Uterus (tissue), 4 donors: ENCODE data around the gene C9orf50. TPM values are rescaled to one million over a fixed set of nuclear protein-coding genes. Genes with fewer than 3 reads are reported as not detected.

ENCODE experiments used
- DNase-seq, 2 donors: peaks; one replicate each; pipeline ENCODE4 v3.0.0-alpha.2; 2019 to 2020
- H3K27ac ChIP-seq, 2 donors: fragments of 200-600 bp; sonication (generic); 1 replicate in 1 of 2; 2 replicates in 1 of 2; pipeline ENCODE4 v1.5.1; 2016 to 2018
- H3K27me3 ChIP-seq, 2 donors: fragments of 200-600 bp; sonication (generic); one replicate each; pipeline ENCODE4 v1.5.1; 2018 to 2019; ENCODE audit warnings: control low read depth in 1 of 2
- H3K36me3 ChIP-seq, 2 donors: fragments of 200-600 bp; sonication (generic); one replicate each; pipeline ENCODE4 v1.5.1; 2019; ENCODE audit warnings: control low read depth in 1 of 2
- H3K4me1 ChIP-seq, 2 donors: fragments of 200-600 bp; sonication (generic); one replicate each; pipeline ENCODE4 v1.5.1; 2018 to 2019; ENCODE audit warnings: control low read depth in 1 of 2
- H3K4me3 ChIP-seq, 2 donors: fragments of 200-600 bp; sonication (generic); 1 replicate in 1 of 2; 2 replicates in 1 of 2; pipeline ENCODE4 v1.5.1; 2018 to 2019; ENCODE audit warnings: mild to moderate bottlenecking in 1 of 2
- H3K9me3 ChIP-seq, 2 donors: fragments of 200-600 bp; sonication (generic); one replicate each; pipeline ENCODE4 v1.5.1; 2019; ENCODE audit warnings: control low read depth in 1 of 2
- POLR2A ChIP-seq, 2 donors: fragments of 450-650 bp; IDR thresholded peaks; one replicate each; pipeline ENCODE4 v1.6.1; 2016; ENCODE audit warnings: antibody characterized with exemption in 2 of 2, mild to moderate bottlenecking in 1 of 2, moderate library complexity in 1 of 2
- intact Hi-C: fragments of 100-400 bp; cut with DNase I; formaldehyde crosslinking; loops from one replicate; pipeline ENCODE4 v1.15.1; 2023; ENCODE audit warnings: low total_unique reads
- total RNA-seq, 4 donors: library from RNA; depleted of rRNA in 3 of 4; stranded (reverse); fragments of >200 nt in 3 of 4; gene quantifications; one replicate each; pipeline versions ENCODE4 v1.1.0 to v1.2.4, GENCODE V29; 2014 to 2023
- TF ChIP-seq, protein P1 (sequence below), 4 experiments: fragments of 200-600 bp in 2 of 4; fragments of 450-650 bp in 2 of 4; sonication (generic) in 2 of 4; IDR thresholded peaks; one replicate each; pipeline ENCODE4 v1.5.1; 2016 to 2019; ENCODE audit warnings: antibody characterized with exemption in 4 of 4, mild to moderate bottlenecking in 2 of 4, moderate library complexity in 1 of 4
- donor health status: DM: yes; HTN: yes; CAD: no.

Gene C9orf50
- total RNA-seq, 4 donors from 2014 or later: 0.35 TPM; not detected in 3

DNA sequence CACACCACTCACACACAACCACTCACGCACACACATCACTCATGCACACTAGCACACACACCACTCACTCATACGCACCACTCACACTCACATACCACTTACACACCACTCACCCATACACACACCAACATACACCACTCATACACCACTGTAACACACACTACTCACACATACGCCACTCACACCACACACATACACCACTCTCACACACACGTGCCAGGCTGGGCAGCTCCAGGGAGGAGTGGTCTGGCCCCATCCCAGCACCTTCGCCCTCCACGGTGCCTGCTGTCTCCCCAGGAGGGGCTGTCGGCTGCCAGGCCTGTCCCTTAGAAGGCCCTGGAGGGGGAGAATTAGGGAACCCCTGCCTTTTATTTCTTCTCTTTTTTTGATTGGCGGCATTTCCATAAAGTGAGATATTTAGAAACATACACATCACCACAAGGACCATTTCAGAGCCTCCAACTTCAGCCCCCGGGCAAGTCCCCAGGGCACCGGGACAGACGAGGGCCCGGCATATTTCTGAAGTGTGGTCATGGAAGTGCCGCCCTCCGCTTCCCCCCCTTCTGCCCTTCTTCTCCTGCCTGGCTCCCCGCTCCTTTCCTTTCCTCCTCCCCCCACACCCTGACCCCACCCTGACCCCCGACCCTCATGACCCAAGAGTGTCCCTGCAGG lies 27.3 kb upstream of the C9orf50 start:
- TF ChIP-seq POLR2A (IDR thresholded peaks at IDR 0.05): no peak
- TF ChIP-seq, protein P1, sequence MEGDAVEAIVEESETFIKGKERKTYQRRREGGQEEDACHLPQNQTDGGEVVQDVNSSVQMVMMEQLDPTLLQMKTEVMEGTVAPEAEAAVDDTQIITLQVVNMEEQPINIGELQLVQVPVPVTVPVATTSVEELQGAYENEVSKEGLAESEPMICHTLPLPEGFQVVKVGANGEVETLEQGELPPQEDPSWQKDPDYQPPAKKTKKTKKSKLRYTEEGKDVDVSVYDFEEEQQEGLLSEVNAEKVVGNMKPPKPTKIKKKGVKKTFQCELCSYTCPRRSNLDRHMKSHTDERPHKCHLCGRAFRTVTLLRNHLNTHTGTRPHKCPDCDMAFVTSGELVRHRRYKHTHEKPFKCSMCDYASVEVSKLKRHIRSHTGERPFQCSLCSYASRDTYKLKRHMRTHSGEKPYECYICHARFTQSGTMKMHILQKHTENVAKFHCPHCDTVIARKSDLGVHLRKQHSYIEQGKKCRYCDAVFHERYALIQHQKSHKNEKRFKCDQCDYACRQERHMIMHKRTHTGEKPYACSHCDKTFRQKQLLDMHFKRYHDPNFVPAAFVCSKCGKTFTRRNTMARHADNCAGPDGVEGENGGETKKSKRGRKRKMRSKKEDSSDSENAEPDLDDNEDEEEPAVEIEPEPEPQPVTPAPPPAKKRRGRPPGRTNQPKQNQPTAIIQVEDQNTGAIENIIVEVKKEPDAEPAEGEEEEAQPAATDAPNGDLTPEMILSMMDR (IDR thresholded peaks at IDR 0.05): no peak
- H3K9me3 ChIP-seq: no peaks in the 10 kb centered on the region
- no peak for DNase-seq
- no peak overlapping the region for H3K4me3 ChIP-seq
- H3K4me1 ChIP-seq: no peaks in the 10 kb centered on the region
- intact Hi-C loops: loop anchor here (10.0 kb wide), 1 partner anchor 137 kb away; no protein-coding TSS in a partner anchor
- H3K27ac ChIP-seq: no peak overlapping the region
- H3K27me3 ChIP-seq: no peaks in the 10 kb centered on the region
- no peaks in the 10 kb centered on the region for H3K36me3 ChIP-seq

DNA sequence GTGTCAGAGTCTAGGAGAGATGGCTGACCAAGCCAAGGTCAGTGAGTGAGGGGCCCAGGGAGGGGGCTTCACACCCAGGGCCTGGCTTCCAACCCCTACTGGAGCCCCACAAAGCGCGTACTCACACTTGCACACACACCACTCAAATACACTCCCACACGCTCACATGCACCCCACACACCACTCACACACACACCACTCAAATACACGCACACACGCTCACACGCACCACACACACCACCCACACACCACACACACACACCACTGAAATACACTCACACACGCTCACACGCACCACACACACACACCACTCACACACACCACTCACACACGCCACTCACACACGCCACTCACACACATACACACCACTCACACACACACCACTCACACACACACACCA lies 26.7 kb upstream of the C9orf50 start:
- intact Hi-C loops: loop anchor here (10.0 kb wide), 1 partner anchor 137 kb away; no protein-coding TSS in a partner anchor
- no peaks in the 10 kb centered on the region for H3K9me3 ChIP-seq
- H3K36me3 ChIP-seq: no peaks in the 10 kb centered on the region
- no peak for DNase-seq
- no peak overlapping the region for H3K4me3 ChIP-seq
- H3K4me1 ChIP-seq: no peaks in the 10 kb centered on the region
- TF ChIP-seq, protein P1 (IDR thresholded peaks at IDR 0.05): no peak
- TF ChIP-seq POLR2A (IDR thresholded peaks at IDR 0.05): no peak
- no peak overlapping the region for H3K27ac ChIP-seq
- no peaks in the 10 kb centered on the region for H3K27me3 ChIP-seq

DNA sequence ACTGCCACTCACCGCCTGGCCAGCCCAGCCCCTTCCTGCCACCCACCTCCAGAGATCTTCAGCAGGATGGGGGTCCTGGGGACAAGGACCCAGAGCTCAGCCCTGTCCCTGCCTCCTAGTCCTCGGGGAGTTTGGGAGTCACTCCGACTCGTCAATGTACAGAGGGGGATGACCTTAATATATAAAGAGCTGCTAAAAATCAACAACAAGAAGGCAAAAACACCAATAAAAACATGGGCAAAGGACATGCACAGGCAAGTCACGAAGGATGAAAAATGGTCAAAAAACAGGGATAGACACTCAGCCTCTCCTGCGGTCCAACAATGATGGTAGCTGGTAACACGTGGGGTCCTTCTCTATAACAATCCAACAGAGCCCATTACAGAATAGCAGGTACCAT lies 25.8 kb upstream of the C9orf50 start:
- intact Hi-C loops: loop anchor here (10.0 kb wide), 1 partner anchor 138 kb away; no protein-coding TSS in a partner anchor
- Histone ChIP-seq H3K4me3 (no peak overlapping the region), H3K36me3 (no peaks in the 10 kb centered on the region), H3K4me1 (no peaks in the 10 kb centered on the region), H3K27me3 (no peaks in the 10 kb centered on the region), H3K9me3 (no peaks in the 10 kb centered on the region), H3K27ac (no peak overlapping the region)
- no peak for TF ChIP-seq POLR2A (IDR thresholded peaks at IDR 0.05)
- TF ChIP-seq, protein P1 (IDR thresholded peaks at IDR 0.05): no peak
- DNase-seq: no peak

DNA sequence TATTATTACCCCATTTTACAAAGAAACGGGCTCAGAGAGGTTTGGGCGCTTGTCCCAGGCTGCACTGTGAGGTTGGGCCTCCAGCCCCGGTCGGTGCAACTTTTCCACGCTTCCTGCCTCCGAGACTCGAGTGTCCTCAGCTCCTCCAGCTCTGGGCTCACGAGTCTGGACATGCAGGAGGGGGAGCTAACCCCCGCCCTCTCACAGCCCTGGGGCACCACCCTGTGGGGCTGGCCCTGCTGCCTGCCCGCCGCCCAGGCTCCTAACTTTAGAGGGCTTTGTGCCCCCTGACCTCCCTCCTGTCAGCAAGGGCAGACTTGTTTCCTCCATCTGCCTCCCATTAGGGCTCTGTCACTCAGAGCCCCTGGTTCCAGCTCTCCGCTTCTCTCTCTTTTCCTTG lies 25.4 kb upstream of the C9orf50 start:
- TF ChIP-seq POLR2A (IDR thresholded peaks at IDR 0.05): no peak
- TF ChIP-seq, protein P1 (IDR thresholded peaks at IDR 0.05): no peak
- no peaks in the 10 kb centered on the region for H3K9me3 ChIP-seq
- intact Hi-C loops: loop anchor here (10.0 kb wide), 1 partner anchor 139 kb away; no protein-coding TSS in a partner anchor
- no peaks in the 10 kb centered on the region for H3K27me3 ChIP-seq
- H3K4me1 ChIP-seq: no peaks in the 10 kb centered on the region
- H3K27ac ChIP-seq: no peak overlapping the region
- no peaks in the 10 kb centered on the region for H3K36me3 ChIP-seq
- no peak for DNase-seq
- no peak overlapping the region for H3K4me3 ChIP-seq

DNA sequence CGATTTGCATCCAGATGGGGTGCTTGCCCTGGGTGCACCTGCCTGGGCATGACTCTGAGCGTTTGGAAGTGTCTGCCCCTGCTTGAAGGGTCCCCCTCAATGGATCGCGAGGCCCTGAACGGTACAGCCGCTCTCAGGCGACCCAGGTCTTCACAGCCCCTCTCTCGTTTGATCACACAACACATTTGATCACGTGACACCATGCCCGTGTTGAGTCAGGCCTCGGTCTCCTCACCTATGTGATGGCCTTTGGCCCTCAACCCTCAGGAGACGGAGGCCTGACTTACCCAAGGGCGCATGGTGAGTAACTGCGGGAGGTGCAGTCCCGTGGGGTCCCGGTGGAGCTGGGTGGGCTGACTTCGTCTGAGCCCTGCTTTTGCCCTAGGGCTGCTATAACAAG lies 24.0 kb upstream of the C9orf50 start:
- H3K27ac ChIP-seq: no peak overlapping the region
- peaks cover 0 to 10% of the 10 kb centered on the region in 2 donors for H3K4me1 ChIP-seq
- no peak for TF ChIP-seq POLR2A (IDR thresholded peaks at IDR 0.05)
- TF ChIP-seq, protein P1 (IDR thresholded peaks at IDR 0.05): no peak
- H3K9me3 ChIP-seq: no peaks in the 10 kb centered on the region
- intact Hi-C loops: loop anchor here (10.0 kb wide), 1 partner anchor 140 kb away; no protein-coding TSS in a partner anchor
- DNase-seq: no peak
- H3K27me3 ChIP-seq: no peaks in the 10 kb centered on the region
- no peak overlapping the region for H3K4me3 ChIP-seq
- no peaks in the 10 kb centered on the region for H3K36me3 ChIP-seq
